LNCaP clone FGC (cell line): Measurements from ENCODE around the gene SYNPO2.

ENCODE experiments used
- DNase-seq: peaks from one replicate; pipeline ENCODE4 v3.0.0-alpha.2; 2011; ENCODE audit warnings: low read depth
- H3K4me3 ChIP-seq: 2 replicates; pipeline ENCODE4 v1.5.1; 2011; ENCODE audit warnings: mild to moderate bottlenecking, low read depth, low read length, control low read depth
- TF ChIP-seq, protein P1 (sequence below): IDR thresholded peaks from 2 replicates; pipeline ENCODE4 v1.5.1; 2012; ENCODE audit warnings: mild to moderate bottlenecking; ENCODE audit not compliant: control insufficient read depth, insufficient read depth; ENCODE audit errors: extremely low read depth

The SYNPO2 gene

DNA sequence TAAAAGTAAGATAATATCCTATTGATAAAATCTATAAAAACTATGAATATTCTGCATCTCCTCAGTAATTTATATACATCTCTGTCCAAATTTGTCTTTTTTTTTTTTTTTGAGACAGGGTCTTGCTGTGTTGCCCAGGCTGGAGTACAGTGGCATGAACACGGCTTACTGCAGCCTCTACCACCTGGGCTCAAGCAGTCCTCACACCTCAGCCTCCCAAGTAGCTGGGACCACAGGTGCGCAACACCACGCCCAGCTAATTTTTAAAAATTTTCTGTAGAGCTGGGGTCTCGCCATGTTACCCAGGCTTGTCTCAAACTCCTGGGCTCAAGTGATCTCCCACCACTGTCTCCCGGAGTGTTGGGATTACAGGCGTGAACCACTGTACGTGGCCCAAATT, 40.4 kb upstream of the SYNPO2 start:
- TF ChIP-seq, protein P1, sequence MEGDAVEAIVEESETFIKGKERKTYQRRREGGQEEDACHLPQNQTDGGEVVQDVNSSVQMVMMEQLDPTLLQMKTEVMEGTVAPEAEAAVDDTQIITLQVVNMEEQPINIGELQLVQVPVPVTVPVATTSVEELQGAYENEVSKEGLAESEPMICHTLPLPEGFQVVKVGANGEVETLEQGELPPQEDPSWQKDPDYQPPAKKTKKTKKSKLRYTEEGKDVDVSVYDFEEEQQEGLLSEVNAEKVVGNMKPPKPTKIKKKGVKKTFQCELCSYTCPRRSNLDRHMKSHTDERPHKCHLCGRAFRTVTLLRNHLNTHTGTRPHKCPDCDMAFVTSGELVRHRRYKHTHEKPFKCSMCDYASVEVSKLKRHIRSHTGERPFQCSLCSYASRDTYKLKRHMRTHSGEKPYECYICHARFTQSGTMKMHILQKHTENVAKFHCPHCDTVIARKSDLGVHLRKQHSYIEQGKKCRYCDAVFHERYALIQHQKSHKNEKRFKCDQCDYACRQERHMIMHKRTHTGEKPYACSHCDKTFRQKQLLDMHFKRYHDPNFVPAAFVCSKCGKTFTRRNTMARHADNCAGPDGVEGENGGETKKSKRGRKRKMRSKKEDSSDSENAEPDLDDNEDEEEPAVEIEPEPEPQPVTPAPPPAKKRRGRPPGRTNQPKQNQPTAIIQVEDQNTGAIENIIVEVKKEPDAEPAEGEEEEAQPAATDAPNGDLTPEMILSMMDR = no peak
- no peak overlapping the region for H3K4me3 ChIP-seq
- no peak for DNase-seq

DNA sequence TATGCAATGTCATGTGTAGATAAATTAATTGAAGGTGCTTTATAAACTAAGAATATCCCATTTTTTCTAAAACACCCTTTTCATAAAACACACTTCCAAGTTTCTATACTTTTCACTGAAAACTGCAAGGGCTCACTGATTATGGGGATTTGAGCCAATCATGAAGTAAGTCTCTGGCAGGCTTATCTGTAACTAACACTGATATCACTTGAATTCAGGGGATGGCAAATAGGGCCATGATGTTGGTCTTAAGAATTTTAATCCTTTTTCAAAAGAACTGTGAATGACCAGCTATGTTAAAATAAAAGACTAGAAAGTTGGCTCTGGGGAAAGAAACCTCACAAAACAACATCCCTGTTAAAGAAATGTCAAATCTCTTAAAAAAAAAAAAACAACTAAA, 39.8 kb upstream of the SYNPO2 start:
- TF ChIP-seq, protein P1 = no peak
- DNase-seq = no peak
- no peak overlapping the region for H3K4me3 ChIP-seq

DNA sequence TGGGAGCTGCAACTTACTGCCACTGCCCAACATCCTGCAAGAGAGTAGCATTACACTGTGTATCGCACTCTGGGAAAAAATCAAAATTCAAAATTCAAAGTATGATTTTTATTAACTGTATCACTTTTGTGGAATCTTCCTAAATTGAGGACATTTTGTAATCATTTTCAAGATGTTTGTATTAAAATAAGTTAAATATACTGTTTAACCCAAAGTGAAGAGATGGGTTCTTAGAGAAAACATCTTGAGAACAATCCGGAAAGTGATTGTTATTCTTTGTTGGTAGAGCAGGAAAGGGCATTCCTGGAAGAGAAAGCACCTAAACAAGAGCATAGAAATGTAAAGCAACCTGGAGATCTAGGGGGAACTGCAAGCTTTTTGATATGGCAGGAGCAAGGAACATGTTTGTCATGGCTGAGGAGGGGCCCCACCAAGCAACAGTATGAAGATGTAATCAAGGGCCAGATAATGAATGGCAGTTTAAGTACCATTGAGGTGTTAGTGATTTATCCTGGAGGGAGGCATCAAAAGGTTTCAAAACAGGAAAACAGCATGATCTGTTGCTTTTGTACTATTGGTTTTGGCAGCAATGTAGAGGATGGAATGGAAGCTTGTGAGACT, 38.7 kb upstream of the SYNPO2 start:
- DNase-seq = no peak
- no peak overlapping the region for H3K4me3 ChIP-seq
- TF ChIP-seq, protein P1 = no peak

DNA sequence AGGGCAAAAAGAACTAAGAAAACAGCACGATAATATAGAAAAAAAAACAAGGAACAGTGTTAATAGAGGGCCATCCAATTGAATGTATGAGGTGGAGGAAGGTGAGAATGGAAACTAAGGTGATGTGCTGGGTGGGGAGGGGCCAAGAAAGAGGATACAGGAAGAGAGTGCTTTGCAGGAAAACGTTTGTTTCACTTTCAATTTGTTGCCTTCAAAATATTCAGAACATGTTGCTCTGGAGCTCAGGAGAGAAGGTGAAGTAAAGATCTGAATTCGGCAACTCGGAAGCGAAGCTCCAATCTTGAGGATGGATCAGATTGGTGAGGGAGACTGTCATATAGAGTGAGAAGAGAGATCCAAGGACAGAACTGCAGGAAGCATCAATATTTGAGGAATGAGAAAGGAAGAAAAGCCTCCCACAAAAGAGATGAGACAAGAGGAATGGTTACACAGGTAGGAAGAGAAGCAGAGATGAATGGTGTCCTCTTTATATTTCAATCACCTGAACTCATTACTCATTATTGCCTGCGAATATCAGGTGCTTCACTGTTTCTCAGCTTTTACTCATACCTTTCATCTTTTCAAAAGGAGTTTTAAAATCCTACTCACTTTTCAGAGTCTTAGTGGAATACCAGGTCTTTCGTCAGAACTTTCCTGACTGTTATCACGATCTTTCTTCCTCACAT, 38.0 kb upstream of the SYNPO2 start:
- TF ChIP-seq, protein P1 = no peak
- H3K4me3 ChIP-seq = no peak overlapping the region
- no peak for DNase-seq

DNA sequence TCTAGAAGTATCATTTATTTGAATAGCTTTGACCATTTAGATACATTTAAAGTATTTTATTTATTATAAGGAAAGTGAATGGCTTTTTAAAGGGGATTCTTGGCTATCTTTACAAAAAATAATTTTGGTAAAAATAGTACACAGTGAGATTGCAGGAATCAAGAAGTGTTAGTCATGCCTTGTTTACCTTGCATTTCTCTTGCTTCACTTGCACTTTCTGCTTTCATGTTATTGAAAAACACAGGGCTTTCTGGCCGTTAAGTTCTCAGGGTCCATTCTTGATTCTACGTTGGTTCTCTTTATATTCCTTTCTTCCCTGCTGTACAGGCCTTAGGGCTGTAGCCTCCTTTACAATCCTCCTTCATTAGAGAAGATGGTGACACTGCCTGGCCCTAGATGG, 30.9 kb upstream of the SYNPO2 start:
- TF ChIP-seq, protein P1 = no peak
- no peak for DNase-seq
- no peak overlapping the region for H3K4me3 ChIP-seq

DNA sequence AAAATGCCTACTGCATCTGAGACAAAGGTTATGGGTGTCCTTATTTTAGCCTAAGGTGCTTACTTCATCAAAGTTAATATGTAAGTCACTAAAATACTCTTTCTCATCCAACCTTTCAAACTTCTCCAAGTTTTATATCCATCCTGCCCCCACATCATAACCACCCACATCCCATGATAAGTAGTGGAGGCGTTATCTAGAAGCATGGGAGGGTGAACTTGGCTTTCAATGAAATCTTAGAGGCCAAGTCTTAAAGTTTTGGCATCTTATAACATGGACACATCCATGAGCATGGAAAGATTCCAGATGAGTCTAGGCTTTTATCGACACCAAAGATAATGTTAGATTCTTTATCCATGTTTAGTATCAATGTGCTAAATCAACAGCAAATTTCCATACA, 29.9 kb upstream of the SYNPO2 start:
- TF ChIP-seq, protein P1 = no peak

More for the DNA sequence above, 29.9 kb upstream of the SYNPO2 start:
- no peak for DNase-seq
- H3K4me3 ChIP-seq = no peak overlapping the region
